ENCODE measurements around the gene RESF1.

Gene RESF1

DNA sequence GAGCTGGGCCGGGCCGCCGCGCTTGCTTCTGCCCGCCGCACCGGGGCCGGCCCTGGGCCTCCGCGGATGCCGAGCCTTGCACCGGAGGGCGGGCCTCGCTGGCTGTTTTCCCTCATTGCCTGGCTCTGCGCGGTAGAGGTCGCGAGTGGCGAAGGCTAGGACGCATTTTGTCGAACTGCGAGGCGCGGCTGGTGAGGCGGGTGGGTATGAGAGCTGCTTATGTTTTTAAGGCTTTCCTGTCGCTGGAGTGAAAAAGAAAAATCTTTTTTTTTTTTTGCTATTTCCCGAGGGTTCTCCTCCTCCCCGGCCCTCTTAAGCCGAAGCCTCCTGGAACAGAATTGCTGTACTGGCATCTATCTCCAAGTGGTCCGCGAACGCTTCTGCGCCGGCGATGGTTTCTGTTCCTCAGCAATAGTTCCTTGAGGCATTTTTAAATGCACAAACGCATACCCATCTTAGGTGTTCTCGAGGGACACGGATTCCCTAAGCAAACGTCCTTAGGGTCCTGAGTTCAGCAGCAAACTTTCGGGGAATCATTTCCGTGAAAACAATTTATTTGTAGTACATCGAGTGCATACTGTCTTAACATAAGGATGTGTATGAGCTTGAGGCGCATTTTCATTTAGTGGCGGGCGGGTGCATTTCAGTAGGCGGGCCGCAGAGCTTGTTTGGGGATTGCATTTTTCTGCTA, 631 bp downstream of the RESF1 start:
- peak; percentile 71 for DNase-seq

DNA sequence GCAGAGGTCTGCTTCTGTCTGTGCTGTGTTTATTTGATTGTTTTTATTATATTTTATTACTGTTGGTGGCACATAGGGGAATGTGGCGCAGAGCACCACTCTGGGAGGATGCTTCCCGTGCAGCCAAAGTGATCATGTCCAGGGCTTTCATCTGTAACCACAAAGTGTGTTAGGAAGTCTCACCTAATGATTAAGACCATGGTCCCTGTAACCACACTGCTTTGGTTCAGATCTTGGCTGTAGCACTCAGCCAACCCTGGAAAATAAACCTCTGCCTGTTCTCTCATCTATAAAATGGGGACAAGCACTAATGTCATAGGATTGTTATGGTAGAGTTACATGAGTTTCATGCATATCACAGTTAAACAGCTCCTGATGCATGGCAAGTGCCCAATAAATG, 1.9 kb downstream of the RESF1 start:
- DNase-seq = no peak

DNA sequence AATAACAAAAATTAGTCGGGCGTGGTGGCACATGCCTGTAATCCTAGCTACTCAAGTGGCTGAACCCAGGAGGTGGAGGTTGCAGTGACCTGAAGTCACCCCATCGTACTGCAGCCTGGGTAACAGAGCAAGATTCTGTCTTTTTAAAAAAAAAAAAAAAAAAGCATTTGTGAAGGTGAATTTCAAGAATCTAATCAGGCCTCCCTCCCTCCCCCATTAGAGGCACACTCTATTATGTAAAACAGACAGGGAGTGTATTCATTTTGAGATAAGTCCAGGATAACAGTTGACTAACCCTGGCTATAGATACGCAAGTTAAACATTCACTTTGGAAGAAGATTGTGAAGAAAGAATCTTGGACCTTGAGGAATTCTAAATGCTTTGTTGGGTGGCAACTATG, 2.9 kb downstream of the RESF1 start:
- no peak for DNase-seq

DNA sequence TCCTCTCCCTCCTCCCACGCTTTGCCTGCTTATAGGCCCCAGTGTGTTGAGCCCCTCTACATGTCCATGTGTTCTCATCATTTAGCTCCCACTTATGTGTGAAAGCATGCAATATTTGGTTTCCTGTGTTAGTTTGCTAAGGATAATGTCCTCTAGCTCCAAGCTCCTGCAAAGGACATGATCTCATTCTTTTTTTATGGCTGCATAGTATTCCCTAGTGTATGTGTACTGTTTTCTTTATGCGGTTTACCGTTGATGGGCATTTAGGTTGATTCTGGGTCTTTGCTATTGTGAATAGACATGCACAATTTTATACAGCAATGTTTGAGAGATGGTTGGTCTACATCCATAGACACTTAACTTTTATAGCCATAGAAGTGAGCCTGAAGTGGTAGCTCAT, 5.1 kb downstream of the RESF1 start:
- DNase-seq = no peak

DNA sequence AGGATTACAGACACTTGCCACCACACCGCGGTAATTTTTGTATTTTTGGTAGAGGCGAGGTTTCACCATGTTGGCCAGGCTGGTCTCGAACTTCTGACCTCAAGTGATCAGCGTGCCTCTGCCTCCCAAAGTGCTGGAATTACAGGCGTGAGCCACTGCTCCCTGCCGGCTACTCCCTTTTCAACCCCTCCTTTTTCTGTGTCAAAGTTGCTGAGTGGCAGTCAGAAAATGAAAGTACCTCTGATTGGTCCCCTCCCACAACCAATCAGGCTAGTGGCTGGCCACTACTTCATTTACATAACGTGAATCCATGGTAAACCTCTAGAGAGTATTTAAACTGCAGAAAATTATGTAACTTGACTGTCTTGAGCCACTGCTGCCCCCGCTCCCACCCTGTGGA, 5.9 kb downstream of the RESF1 start:
- peak; percentile 37 to 75 for DNase-seq

DNA sequence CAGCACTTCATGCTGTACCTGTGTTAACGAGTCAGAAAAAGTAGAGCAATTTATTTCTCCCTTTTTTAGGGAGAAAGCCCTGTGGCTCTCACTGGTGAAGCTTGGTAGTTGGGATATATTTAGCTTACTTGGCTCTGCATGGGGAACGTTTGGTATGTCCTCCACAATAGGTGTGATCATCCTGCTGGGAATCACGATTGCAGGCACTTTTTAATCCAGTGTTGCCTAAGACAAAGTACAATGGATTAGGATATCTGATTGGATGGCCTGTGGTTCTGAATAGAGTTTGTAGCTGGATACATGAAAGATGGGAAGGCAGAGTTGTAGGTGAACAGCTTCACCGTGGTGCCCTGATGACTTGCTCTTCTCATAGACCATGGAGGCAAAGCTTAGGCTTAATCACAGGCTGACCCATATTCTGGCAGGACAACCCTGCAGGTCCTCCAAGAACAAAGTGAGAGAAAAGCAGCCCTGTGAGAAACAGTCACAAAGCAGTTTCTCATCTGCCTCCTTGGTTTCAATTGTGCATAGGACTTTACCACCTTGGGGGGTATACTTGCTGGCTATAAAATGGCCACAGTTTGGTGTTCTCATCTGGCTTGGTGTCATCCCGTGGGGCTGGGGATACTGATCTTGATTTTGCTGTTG, 7.5 kb downstream of the RESF1 start:
- DNase-seq = no peak

DNA sequence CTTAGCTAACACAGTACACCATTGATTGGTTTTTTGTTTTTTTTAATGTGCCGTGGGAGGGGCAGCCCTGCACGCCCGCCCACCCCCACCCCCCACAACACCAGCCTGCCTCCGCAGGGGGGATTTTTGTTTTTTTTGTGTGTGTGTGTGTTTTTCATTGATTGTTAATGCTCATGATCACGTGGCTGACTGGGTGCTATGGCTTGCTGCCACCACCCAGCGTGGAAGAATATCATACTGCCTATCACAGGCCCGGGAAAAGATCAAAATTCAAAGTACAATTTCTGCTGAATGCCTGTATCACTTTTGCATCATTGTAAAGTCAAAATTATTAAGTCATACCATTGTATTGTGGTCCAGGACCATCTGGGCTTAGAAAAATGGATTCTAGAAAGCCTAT, 8.3 kb downstream of the RESF1 start:
- DNase-seq = peak in 1 of 2 donors; percentile 37

DNA sequence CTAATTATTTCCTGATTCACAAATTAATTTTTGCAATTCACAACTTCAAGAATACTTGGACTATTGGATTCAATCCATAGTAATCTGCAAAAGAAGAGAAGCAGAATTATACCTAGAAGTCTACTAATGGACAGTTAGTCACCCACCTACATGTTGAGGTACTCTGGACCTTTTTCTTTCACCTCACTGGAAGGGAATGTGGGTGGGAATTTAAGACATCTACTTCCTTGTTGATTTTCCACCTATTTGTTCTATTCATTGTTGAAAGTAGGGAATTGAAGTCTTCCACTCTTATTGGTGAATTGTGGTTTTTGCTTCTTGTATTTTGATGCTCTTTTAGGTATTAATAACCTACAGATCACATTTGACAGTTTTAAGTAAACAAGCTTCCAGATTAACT, 11.0 kb downstream of the RESF1 start:
- DNase-seq = no peak

DNA sequence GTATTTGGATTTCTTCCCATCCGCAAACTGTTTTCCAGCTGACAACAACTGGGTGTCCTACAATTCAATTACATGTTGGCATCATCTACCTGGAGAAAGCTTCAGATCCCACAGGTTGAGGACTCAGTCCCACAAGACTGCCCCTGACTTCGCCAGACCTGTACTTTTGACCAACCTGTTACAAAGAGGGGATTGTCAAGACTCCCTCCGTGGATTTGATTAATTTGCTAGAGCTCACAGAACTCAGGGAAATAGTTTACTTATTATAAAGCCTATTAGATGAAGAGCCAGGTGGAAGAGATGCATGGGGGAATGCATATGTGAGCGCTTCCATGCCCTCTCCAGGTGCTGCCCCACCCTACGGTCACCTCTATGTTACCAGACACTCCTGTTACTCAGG, 14.6 kb downstream of the RESF1 start:
- no peak for DNase-seq

DNA sequence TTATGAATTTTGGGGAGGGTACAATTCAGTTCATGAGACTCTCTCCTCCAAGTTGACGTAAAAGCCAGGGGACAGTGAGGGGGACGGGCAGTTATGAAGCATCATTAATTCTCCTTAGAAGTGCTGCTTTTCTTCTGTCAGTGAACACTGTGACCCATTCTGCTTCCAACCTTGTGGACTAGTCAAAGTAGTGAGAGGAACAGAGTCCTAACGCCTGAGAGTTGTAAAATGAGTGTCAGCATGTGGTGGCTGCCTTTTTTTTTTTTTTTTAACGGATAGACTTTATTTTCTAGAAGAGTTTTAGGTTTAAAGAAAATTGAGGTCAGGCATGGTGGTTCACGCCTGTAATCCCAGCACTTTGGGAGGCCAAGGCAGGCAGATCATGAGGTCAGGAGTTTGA, 15.5 kb downstream of the RESF1 start:
- no peak for DNase-seq

DNA sequence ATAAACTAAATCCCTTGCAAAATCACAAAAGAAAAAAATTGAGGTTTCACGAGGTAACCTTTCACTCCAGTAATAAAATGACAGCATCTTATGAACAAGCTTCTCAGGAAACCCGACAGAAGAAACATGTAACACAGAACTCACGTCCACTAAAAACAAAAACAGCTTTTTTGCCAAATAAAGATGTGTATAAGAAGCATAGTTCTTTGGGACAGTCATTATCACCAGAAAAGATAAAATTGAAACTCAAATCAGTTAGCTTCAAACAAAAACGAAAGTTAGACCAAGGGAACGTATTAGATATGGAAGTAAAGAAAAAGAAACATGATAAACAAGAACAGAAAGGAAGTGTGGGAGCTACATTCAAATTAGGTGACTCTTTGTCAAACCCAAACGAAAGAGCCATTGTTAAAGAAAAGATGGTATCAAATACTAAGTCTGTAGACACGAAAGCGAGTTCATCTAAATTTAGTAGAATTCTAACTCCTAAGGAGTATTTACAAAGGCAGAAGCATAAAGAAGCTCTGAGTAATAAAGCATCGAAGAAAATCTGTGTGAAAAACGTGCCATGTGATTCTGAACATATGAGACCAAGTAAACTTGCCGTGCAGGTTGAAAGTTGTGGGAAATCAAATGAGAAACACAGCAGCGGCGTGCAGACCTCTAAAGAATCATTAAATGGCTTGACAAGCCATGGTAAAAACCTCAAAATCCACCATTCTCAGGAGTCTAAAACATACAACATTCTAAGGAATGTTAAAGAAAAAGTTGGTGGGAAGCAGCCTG, 25.8 kb downstream of the RESF1 start:
- DNase-seq = no peak

DNA sequence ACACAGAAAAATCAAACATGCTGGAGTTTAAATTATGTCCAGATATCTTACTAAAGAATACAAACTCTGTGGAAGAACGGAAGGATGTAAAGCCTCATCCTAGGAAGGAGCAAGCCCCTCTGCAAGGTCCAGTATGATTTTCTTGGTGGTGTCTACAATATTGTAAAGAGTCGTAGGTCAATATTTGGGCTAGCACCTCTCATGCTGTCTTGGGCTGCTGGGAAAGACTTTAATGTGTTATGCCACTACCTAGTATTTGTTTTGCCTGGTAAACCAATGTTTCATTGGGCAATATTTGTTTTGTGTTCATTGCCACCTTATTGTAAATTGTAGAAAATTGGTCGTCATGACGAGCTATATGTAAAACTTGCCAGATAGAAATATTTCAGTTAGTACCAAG, 26.6 kb downstream of the RESF1 start:
- DNase-seq = no peak

DNA sequence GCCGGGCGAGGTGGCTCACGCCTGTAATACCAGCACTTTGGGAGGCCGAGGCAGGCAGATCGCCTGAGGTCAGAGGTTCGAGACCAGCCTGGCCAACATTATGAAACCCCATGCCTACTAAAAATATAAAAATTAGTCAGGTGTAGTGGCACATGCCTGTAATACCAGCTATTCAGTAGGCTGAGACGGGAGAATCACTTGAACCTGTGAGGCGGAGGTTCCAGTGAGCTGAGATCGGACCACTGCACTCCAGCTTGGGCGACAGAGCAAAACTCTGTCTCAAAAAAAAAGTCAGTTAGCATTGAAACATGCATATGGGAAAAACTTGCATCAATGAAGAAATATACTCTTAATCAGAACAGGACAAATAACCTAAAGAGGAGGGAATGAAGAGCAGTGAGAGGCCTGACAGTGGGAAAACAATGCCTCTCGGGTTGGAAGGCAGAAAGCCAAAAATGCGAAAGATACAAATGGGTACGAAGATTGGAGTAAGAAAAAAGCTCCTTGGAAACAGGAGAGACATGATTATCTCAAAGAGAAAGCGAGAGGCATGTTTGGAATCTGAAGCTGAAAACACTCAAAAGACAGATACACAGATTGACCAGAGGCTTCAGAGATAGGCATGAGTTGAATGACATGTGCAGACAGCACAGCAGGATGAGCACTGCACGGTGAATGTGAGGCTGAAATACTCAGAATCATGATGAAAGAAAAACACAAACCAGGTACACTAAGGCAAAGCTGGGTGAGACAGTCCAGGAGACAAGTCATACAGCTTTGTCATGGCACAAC, 30.6 kb downstream of the RESF1 start:
- no peak for DNase-seq

DNA sequence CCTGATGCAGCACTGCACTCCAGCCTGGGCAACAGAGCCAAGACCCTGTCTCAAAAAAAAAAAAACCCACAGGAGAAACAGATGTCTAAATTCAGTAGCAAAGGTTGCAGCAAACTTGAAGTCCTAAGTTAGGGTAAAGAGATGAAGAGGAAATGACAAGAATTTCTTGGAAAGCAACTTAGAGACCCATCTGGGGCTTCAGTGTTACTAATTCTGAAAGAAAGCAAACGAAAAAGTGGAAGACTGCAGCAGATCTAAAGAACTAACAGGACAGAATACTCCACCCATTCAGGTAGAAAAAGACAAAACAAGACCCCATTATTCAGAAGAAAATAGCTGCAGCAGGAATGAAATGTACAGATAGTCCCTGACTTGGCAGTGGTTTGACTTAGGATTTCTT, 31.9 kb downstream of the RESF1 start:
- no peak for DNase-seq

DNA sequence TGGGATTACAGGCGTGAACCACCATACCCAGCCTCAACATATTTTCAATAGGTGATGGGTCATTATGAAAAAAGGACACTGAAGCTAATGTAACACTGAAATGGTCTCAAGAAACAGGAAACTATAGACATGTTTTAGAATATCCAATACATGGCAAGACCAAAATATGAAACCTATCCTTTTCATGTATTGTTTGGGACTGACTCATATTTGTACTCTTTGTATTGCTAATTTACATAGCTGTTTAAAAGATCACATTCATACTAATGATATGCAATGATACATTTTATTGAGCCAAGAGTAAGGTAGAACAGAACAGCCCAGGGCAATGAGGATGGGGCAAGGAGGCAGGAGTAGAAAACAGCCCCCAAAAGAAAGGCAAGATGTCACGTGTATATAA, 32.6 kb downstream of the RESF1 start:
- DNase-seq = no peak

DNA sequence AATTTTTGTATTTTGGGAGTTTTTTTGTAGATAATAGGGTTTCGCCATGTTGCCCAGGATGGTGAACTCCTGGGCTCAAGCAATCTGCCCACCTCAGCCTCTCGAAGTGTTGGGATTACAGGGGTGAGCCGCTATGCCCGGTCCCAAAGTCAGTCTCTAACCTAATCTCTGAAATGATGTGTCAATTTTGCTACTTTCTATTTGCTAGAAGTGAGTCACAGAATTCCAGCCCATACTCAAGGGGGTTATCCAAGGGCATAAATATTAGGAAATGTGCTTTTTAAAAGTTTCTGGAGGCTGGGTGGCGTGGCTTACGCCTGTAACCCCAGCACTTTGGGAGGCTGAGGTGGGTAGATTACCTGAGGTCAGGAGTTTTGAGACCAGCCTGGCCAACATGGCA, 40.5 kb downstream of the RESF1 start:
- no peak for DNase-seq

DNA sequence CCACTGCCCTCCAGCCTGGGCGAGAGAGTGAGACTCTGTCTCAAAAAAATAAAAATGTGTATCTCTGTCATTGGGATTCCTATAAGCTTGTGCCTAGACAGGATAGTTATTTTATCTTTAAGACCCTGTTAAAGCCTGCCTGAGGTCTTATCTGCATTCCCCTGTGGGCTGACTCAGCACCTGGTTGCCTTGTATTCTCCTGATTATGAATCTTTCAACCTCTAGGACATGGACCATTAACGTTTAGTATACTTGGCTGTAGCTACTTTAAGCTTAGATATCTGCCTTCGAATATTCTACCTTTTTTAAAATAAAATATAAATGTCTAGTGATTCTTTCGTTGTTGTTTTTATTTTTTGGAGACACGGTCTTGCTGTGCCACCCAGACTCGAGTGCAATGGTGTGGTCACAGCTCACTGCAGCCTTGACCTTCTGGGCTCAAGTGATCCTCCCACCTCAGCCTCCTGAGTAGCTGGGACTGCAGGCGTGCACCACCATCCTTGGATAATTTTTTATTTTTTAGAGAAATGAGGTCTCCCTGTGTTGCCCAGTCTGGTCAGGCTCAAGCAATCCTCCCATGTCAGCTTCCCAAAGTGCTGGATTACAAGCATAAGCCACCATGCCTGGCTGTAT, 41.3 kb downstream of the RESF1 start:
- DNase-seq = no peak

DNA sequence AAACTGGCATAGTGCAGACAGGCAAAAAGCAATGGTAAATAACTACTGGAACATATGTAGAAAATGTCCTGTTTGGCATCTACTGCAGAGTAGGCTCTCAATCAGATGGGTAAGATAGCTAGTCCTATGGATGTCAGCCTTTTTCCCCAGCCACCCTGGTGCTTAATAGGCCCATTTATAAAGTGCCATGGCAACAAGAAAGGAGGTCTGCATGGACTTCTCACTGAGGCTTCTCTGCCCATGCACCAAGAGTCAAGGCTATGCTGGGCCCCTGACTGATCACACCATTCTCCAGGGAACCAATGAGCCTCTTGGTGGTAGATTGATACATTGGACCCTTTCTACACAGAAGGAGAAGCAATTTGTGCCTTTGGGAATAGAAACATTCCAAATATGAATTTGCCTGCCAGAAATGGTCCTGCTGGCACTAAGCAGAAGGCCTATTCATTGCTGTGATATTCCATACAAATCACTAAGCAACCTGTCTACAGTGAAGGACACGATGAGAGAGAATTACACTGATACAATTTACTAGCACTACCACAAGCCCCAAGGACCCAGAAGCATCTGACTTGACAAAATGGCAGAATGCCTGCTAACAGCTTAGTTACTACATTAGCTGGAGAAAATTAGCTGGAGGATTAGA, 43.8 kb downstream of the RESF1 start:
- no peak for DNase-seq

DNA sequence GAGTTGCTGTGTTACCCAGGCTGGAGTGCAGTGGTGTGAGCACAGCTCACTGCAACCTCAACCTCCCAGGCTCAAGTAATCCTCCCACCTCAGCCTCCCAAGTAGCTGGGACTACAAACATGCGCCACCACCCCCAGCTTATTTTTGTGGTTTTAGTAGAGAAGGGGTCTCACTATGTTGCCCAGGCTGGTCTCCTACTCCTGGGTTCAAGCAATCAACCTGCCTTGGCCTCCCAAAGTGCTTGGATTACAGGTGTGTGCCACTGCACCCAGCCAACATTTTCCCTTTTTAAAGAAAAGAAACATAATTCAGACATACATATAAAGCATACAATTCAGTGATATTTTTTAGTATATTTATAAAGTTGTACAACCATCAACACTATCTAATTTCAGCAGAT, 44.4 kb downstream of the RESF1 start:
- no peak for DNase-seq

DNA sequence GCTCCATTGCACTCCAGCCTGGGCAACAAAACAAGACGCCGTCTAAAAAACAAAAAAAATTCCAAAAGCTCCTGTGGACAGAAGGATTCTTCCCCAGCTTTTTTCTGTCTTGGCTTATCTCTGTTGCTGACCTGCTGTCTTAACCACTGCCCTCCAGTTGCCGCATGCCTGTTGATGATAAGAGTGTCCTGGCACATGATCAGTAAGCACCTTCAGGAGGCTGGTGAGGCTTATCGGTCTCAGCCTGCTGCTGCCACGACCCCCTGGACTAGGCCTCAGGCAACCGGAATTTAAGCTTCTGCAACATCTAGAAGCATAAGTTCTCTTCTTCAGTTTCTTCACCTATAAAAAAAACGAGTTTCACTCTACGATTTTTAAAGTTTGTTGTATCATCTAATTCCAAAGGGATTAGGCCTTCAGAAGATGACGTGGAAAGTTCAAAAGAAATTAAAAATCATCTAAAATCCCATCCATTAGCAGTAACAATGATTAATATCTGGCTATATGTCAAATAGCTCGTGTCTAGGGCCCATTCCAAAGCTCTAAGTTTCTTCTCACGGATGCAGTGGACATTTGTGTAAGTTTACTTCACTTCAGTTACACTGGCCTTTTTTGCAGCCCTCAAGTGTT, 46.4 kb downstream of the RESF1 start:
- DNase-seq = no peak

Measured in CD4-positive, alpha-beta T cell treated with Interleukin-4 for 1 hour (primary cell).